Measurements from ENCODE around the gene PLCD3.

- TF ChIP-seq ZNF274 (IDR thresholded peaks at IDR 0.05; ENCODE audit: low read depth, low read length) (no peak), YY1 (IDR thresholded peaks at IDR 0.05; ENCODE audit: insufficient read depth, insufficient read length) (peak; percentile 35)
Observed at GRCh38 chr17:45090711-45091110, 41.6 kb downstream of the PLCD3 start.

Data from NT2/D1 (cell line).